ENCODE results near the gene EEFSEC. TPM values are rescaled to one million over a fixed set of nuclear protein-coding genes. Genes with fewer than 3 reads are reported as not detected.

The EEFSEC gene
- total and polyA plus RNA-seq, 2 of the 4 experiments (the other 2 are of a cell fraction), result 4.5 to 9.3 TPM

DNA sequence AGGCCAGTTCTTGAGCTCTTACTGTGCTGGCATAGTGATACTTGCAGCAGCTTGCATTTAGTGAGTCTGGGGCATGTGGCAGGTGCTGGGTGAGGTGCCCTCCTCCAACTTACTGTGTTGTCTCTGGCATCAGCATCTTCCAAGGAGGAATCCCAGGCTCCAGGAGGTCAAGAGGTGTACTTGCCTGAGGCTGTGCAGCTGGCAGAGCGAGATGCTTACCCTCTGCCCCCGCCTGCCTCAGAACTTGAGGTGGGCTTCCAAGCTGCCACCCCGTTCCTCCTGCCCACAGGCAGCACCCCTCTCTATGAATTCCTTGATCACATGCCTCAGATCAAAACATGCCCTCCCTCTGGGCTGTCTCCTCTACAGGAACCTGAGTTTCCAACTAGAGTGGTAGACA, 86.0 kb downstream of the EEFSEC start (continued):
- TF ChIP-seq SMC3 (IDR thresholded peaks at IDR 0.05; ENCODE audit: low read depth, low read length) (no peak), NFE2L2 (IDR thresholded peaks at IDR 0.05; ENCODE audit: low read depth, low read length) (no peak)

DNA sequence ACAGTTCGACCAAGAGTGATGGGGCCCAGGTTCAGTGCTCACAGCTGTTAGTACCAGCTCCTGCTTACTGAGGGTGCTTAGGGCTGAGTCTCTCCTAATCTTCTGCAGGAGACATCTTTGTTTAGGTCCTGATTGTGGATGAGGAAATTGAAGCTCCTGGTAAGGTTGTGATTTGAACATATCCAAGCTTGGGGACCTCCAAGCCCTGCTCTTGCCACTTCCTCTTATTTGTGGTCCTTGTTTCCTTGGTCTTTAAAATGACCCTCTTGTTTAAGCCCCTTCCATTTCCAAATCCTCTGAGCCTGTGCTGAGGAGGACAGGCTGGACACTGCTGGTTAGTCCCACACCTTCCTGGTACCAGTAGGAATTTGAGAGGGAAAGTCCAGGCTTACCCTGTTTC, 87.0 kb downstream of the EEFSEC start:
- no peaks in the 10 kb centered on the region for H3K4me1 ChIP-seq (ENCODE audit: control insufficient read depth, insufficient read depth, low read length)
- no peak overlapping the region for H3K4ac ChIP-seq (ENCODE audit: low read depth, low read length)
- DNase-seq, result no peak
- H3K4me3 ChIP-seq (ENCODE audit: insufficient read depth, low read depth, low read length), result no peak overlapping the region
- POLR2A ChIA-PET (ENCODE audit: unreplicated experiment), result no interaction called here
- no peak overlapping the region for H3K27ac ChIP-seq (ENCODE audit: insufficient read depth, low read length)
- no peak overlapping the region for H3K23ac ChIP-seq (ENCODE audit: low read depth, low read length)
- 100% methylated on average over 1 of the region's 1 CpG; no CpG with 5 or more reads in 1 of the 2 experiments for WGBS, 2 experiments (ENCODE audit: extremely low coverage in 2 of 2, insufficient read length in 1 of 2)
- no peak overlapping the region for H2BK120ac ChIP-seq (ENCODE audit: low read depth, low read length)
- no peak overlapping the region for H2BK5ac ChIP-seq (ENCODE audit: low read depth, low read length, poor library complexity, severe bottlenecking)
- H2AK5ac ChIP-seq (ENCODE audit: low read depth, low read length), result no peak overlapping the region
- H4K20me1 ChIP-seq (ENCODE audit: insufficient read depth, low read length), result peaks cover 7% of the 10 kb centered on the region
- H4K5ac ChIP-seq (ENCODE audit: low read depth, low read length), result no peak overlapping the region
- H3K79me1 ChIP-seq (ENCODE audit: low read depth in 1 of 2, low read length in 2 of 2), result peaks cover 0 to 9% of the 10 kb centered on the region in 2 experiments; a peak in 3 of 4 replicates
- no peak overlapping the region for H4K8ac ChIP-seq (ENCODE audit: low read depth in 2 of 2, low read length in 2 of 2)
- no peak overlapping the region for H3K18ac ChIP-seq (ENCODE audit: low read depth, low read length)
- dilution Hi-C loops (cut with HindIII; ENCODE audit: low sequenced_read_pairs, unreplicated experiment) (no loop called here), intact Hi-C loops (cut with micrococcal nuclease) (no loop called here), in situ Hi-C loops (cut with MboI; ENCODE audit: low sequenced_read_pairs) (no loop called here)
- no peak for ATAC-seq (ENCODE audit: low read depth)
- H3K9me1 ChIP-seq (ENCODE audit: insufficient read depth, low read length), result 0 out of 2 replicates have a peak, but pooled peaks cover 9% of the 10 kb centered on the region
- H3K9me3 ChIP-seq (ENCODE audit: control insufficient read depth, insufficient read depth, low read length), result no peaks in the 10 kb centered on the region
- CTCF ChIA-PET, result no interaction called here
- no peak overlapping the region for H2AFZ ChIP-seq (replicated peaks; ENCODE audit: low read length, poor library complexity)
- H3K14ac ChIP-seq (replicated peaks; ENCODE audit: low read depth, low read length), result no peak overlapping the region
- H2BK15ac ChIP-seq (ENCODE audit: low read depth, low read length), result no peak overlapping the region
- BruUV-seq (replicated peaks), result no TSS peak
- no peak overlapping the region for H3K4me2 ChIP-seq (ENCODE audit: low read depth, low read length)
- H2AK9ac ChIP-seq (replicated peaks; ENCODE audit: low read depth, low read length, poor library complexity), result peak overlapping the region; percentile 10
- H3K36me3 ChIP-seq (ENCODE audit: control insufficient read depth, insufficient read depth, low read length), result no peaks in the 10 kb centered on the region
- H3K56ac ChIP-seq (ENCODE audit: extremely low read depth, insufficient read depth, low read length), result no peak overlapping the region
- no peak overlapping the region for H3K9ac ChIP-seq (ENCODE audit: low read depth, low read length)
- H2BK20ac ChIP-seq (ENCODE audit: low read depth, low read length), result no peak overlapping the region
- no peak overlapping the region for H4K91ac ChIP-seq (ENCODE audit: insufficient read depth, low read depth, low read length)
- TF ChIP-seq POLR2A (IDR thresholded peaks at IDR 0.05; ENCODE audit: low read depth, low read length) (no peak), MXI1 (IDR thresholded peaks at IDR 0.05; ENCODE audit: borderline replicate concordance, low read depth, low read length) (no peak), RFX5 (IDR thresholded peaks at IDR 0.05; ENCODE audit: low read depth, low read length) (no peak), NFE2L2 (IDR thresholded peaks at IDR 0.05; ENCODE audit: low read depth, low read length) (no peak), RAD21 (IDR thresholded peaks at IDR 0.05; ENCODE audit: low read length) (no peak), SMC3 (IDR thresholded peaks at IDR 0.05; ENCODE audit: low read depth, low read length) (no peak), RCOR1 (IDR thresholded peaks at IDR 0.05; ENCODE audit: insufficient replicate concordance, low read length) (no peak), CHD1 (IDR thresholded peaks at IDR 0.05; ENCODE audit: low read depth, low read length) (no peak), BHLHE40 (IDR thresholded peaks at IDR 0.05; ENCODE audit: low read depth, low read length) (no peak), MAZ (IDR thresholded peaks at IDR 0.05; ENCODE audit: borderline replicate concordance, low read depth, low read length) (no peak)
- TF ChIP-seq, protein P1, sequence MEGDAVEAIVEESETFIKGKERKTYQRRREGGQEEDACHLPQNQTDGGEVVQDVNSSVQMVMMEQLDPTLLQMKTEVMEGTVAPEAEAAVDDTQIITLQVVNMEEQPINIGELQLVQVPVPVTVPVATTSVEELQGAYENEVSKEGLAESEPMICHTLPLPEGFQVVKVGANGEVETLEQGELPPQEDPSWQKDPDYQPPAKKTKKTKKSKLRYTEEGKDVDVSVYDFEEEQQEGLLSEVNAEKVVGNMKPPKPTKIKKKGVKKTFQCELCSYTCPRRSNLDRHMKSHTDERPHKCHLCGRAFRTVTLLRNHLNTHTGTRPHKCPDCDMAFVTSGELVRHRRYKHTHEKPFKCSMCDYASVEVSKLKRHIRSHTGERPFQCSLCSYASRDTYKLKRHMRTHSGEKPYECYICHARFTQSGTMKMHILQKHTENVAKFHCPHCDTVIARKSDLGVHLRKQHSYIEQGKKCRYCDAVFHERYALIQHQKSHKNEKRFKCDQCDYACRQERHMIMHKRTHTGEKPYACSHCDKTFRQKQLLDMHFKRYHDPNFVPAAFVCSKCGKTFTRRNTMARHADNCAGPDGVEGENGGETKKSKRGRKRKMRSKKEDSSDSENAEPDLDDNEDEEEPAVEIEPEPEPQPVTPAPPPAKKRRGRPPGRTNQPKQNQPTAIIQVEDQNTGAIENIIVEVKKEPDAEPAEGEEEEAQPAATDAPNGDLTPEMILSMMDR (conservative IDR thresholded peaks at IDR 0.05; ENCODE audit: low read depth, low read length), result no peak
- TF ChIP-seq, protein P2, sequence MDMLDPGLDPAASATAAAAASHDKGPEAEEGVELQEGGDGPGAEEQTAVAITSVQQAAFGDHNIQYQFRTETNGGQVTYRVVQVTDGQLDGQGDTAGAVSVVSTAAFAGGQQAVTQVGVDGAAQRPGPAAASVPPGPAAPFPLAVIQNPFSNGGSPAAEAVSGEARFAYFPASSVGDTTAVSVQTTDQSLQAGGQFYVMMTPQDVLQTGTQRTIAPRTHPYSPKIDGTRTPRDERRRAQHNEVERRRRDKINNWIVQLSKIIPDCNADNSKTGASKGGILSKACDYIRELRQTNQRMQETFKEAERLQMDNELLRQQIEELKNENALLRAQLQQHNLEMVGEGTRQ (IDR thresholded peaks at IDR 0.05; ENCODE audit: low read depth, low read length), result no peak
- H3K27me3 ChIP-seq (ENCODE audit: control insufficient read depth, insufficient read depth, low read length), result no peaks in the 10 kb centered on the region
